GM12872 (cell line): Measurements from ENCODE around the gene EFHD1.

Experiments used
- TF ChIP-seq, protein P1 (sequence below): IDR thresholded peaks from 3 replicates; pipeline ENCODE4 v1.5.1; 2011; ENCODE audit warnings: low read depth, mild to moderate bottlenecking, low read length, moderate library complexity; ENCODE audit not compliant: insufficient read depth

Gene EFHD1

GRCh38 chr2:232688201-232688600 lies 54.8 kb downstream of the EFHD1 start:
- TF ChIP-seq, protein P1, sequence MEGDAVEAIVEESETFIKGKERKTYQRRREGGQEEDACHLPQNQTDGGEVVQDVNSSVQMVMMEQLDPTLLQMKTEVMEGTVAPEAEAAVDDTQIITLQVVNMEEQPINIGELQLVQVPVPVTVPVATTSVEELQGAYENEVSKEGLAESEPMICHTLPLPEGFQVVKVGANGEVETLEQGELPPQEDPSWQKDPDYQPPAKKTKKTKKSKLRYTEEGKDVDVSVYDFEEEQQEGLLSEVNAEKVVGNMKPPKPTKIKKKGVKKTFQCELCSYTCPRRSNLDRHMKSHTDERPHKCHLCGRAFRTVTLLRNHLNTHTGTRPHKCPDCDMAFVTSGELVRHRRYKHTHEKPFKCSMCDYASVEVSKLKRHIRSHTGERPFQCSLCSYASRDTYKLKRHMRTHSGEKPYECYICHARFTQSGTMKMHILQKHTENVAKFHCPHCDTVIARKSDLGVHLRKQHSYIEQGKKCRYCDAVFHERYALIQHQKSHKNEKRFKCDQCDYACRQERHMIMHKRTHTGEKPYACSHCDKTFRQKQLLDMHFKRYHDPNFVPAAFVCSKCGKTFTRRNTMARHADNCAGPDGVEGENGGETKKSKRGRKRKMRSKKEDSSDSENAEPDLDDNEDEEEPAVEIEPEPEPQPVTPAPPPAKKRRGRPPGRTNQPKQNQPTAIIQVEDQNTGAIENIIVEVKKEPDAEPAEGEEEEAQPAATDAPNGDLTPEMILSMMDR = no peak

DNA sequence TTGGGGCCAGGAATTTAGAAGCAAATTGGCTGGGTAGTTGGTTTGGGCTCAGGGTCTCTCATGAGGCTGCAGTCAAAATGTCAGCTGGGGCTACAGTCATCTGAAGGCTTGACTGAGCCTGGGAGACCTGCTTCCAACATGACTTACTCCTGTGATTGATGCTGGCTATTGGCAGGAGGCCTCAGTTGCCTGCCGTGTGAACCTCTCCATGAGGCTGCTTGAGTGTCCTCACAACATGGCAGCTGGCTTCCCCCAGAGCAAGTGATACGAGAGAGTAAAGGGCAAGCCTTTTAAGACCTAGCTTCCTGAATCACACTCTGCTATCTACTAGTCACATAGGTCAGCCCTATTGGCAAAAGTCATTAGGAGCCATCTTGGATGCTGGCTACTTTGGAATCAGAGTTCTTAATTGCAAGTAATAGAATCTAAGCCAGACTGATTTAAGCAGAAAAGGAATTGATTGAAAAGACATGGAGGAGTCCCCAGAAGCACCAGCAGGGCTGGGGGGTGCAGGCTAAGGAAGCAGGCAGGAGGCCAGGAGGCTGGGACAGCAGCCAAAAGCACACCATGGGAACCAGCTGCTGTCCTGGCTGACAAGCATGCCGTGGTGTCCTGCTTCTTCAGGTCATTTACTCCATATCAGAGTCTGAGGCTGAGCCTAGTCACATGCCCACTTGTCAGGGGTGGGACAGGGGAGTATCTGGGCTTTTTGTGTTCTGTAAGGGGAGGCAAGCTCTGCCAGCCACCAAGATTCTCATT lies 55.9 kb downstream of the EFHD1 start:
- TF ChIP-seq, protein P1 = no peak

- TF ChIP-seq, protein P1 = no peak
Observed at GRCh38 chr2:232693344-232693743, 59.9 kb downstream of the EFHD1 start.

GRCh38 chr2:232696609-232697058 lies 63.2 kb downstream of the EFHD1 start:
- TF ChIP-seq, protein P1 = no peak

GRCh38 chr2:232697059-232697806 lies 63.8 kb downstream of the EFHD1 start, which contains the start of gene GIGYF2:
Gene GIGYF2 (plus strand): TSS chr2:232697331. CDS start chr2:232735198, 37,867 bp downstream.
- TF ChIP-seq, protein P1 = no peak

DNA sequence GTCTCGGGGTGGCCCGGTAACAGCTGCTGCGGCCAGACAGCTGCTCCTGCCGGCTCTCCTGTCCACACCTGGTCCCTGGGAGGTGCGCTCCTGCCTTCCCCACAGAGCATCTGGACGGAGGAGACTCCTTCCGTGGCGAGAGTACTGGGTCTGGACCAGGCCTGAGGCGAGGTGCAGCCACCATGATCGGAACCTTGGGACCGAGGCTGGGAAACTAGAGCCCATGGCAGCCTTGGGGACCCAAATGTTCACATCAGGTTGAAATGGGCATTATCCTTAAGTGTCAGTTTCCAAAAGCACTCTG lies 64.4 kb downstream of the EFHD1 start:
- TF ChIP-seq, protein P1 = no peak

DNA sequence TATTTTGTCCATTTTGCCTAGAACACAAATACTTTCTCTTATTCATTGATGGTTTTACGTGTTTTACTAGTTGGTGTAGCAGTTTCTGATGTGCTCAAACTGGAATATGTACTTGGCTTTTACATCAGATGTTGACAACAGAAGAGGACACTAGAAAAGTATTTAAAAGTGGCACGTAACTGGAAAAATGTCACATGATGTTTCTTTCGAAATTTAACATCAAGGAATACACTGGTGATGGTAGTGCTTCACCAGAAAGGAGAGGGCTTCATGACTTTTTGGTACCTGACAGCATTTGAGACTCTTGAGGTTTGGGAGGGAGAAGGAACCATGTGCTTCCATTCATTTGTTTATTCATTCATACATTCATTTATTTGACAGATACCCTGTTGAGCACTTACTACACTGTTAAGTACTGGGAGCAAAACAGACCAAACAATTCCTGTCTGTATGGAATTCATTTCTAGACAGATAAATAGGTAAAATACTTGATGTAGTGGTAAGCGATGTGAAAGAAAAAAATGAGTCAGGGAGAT lies 65.2 kb downstream of the EFHD1 start:
- TF ChIP-seq, protein P1 = no peak
